Bone marrow (tissue), 2 donors: ENCODE results near the gene TTYH2.
"Not testable (repeated sequence)": the region's sequence is repeated elsewhere in the genome, so short reads cannot be mapped to it uniquely, and the experiment has no call there.

Experiments
- DNase-seq, 2 donors: peaks; one replicate each; lab custom pipeline; 2025; lab: John Stamatoyannopoulos, UW

The TTYH2 gene

GRCh38 chr17:74262601-74263000, 49.2 kb downstream of the TTYH2 start:
- DNase-seq = no peak

DNA sequence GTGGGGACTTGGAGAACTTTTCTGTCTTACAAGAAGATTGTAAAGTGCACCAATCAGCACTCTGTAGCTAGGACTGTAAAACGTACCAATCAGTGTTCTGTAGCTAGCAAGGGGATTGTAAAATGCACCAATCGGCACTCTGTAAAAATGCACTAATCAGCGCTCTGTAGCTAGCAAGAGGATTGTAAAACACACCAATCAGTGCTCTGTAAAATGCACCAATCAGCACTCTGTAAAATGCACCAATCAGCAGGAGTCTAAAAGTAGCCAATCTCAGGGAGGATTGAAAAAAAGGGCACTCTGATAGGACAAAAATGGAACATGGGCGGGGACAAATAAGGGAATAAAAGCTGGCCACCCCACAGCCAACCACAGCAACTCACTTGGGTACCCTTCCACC, 53.7 kb downstream of the TTYH2 start:
- not testable (repeated sequence) for DNase-seq

DNA sequence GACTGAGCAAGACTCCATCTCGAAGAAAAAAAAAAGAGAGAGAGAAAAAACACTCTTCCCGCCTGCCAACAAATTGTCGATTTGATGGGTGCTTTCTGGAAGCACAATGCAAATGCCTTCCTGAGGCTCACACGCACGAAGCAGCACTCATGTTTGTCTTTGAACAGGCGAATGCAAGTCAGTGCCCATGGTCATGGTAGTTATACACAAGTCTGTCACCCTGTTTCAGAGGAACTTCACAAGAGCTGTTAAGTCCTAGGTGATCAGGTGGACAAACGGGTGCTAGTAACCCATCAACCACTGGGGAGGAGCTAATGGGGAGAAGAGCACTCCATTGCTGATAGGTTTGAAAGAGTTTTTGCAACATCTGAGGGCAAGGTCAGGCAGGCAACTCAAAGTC, 54.2 kb downstream of the TTYH2 start:
- DNase-seq = no peak

- DNase-seq = no peak
These were observed 54.7 kb downstream of the TTYH2 start for GRCh38 chr17:74267987-74268499.

DNA sequence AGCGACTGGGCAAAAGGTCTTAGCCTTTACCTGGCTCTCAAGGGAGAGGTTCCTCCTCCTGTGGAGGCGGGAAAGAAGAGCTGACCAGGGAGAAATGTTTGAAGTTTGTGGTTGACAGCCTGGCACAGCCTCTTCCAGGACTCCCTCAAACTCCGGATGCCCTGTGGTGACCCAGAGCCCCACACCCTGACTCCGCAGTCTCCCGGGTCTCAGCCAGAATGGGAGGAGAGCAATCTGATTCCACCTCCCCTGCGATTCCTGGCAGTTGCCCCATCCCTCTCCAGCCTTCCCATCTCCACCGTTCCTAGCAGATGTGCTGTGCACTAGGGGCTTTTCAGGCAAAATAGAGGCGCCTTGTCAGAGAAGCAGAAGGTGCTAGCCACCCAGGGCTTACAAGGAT, 55.2 kb downstream of the TTYH2 start:
- no peak for DNase-seq

DNA sequence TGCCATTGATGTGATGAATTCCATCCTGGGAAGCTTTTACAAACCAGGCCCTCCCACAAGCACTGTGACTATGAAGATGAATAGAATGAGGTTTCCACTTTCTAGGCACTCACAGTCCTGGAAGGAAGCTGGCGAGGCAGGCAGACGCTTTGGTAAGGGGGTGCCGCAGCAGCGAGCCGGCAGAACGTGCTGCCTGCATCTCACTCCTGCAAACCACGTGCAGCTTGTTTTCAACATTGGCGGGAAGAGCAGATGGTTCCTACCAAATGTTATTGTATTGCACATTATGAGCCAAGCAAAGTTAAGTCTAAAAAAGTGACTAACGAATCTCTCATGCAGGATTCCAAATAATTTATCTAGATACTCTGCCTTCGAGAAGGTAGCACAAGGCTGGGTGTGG, 57.0 kb downstream of the TTYH2 start:
- DNase-seq = no peak

DNA sequence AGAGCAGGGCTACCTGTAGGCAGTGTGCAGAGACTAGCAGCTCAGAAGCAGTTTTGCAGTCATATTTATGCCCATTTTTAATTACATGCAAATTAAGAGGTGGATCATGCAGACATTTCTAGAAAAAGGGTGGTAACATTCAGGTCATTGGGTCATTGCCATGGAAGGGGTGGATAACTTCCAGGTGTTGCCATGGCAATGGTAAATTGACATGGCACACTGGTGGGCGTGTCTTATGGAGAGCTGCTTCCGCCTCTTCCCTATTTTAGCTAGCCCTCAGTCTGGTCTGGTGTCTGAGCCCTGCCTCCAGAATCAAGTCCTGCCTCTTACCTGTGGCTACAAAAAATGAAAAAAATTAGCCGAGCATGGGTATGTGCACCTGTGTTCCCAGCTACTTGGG, 57.9 kb downstream of the TTYH2 start:
- DNase-seq = no peak

- no peak for DNase-seq
These were observed 58.7 kb downstream of the TTYH2 start for GRCh38 chr17:74271901-74272561.

- no peak for DNase-seq
These were observed 59.4 kb downstream of the TTYH2 start for GRCh38 chr17:74272731-74273201.

GRCh38 chr17:74274060-74274708, 60.8 kb downstream of the TTYH2 start, which contains the start of gene DNAI2:
Gene DNAI2 (plus strand): TSS chr17:74274234. CDS start chr17:74281818, 7,584 bp downstream.
- no peak for DNase-seq

DNA sequence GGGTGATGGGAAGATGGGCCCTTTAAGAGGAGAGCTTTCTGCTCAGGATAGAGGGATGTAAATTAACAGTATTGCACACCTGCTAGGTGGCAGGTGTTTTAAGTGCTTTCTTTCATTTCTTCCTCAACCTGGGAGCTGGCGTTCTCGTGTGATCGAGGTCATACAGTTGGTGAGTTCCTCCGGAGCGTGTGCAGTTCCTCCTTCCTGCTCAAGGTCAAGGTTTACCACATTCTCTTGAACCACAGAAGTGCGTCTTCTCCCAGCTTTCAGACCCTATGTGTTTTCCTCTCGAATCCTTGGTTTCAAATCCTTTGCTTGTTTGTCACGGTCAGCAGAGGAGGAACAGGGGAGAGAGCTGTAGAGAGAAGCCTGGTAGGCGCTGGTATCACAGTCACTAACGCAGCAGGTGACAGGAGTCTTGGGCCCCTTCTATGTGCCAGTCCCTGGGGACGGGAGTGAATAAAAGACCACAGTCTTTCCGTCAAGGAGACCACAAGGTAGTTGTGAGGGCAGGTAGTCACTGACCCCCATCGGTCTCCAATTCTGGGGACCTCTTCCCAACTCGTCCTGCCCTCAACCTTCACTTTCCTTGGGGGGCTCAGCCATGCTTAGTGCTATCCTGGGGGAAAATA, 61.5 kb downstream of the TTYH2 start:
- no peak for DNase-seq

GRCh38 chr17:74276051-74276476, 62.7 kb downstream of the TTYH2 start:
- no peak for DNase-seq

DNA sequence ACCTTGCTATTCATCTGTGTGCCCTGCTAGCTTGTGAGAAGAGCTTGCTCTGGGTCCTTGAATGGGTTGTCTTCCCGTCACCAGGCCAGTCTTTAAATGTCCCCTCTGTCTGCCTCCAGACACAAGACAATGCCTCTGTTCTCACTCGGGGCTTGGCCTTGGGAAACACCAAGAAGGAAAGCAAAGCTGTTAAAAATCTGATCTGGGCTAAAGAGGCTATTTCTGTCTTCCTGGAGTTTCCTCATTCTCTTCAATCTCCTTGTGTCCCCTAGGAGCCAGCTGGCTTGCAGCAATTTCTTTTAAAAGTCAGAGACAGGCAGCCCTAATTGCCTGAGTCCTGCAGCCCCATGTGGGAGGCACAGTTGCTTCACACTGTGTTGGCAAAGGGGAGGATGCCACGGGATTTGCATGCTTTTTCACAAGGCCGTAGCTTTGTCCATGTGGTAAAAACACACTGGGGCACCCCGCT, 63.2 kb downstream of the TTYH2 start:
- DNase-seq = no peak

- no peak for DNase-seq
These were observed 64.6 kb downstream of the TTYH2 start for GRCh38 chr17:74277935-74278334.

DNA sequence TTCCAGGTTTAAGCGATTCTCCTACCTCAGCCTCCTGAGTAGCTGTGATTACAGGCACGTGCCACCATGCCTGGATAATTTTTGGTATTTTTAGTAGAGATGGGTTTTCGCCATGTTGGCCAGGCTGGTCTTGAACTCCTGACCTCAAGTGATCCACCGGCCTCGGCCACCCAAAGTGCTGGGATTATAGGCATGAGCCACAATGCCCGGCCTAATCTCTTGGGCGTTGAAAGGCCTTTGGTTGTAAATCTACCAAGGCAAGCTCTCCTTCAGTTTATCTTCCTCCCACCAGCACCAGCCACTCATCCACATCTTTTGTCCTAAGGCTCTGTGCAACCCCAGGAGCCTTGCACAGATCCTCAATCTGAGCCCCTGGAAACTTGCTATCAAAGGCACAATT, 66.2 kb downstream of the TTYH2 start:
- DNase-seq = not testable (repeated sequence)

- no peak for DNase-seq
These were observed 66.7 kb downstream of the TTYH2 start for GRCh38 chr17:74280093-74280513.

GRCh38 chr17:74281799-74282198, 68.4 kb downstream of the TTYH2 start:
- DNase-seq = no peak

- DNase-seq = not testable (repeated sequence)
These were observed 68.9 kb downstream of the TTYH2 start for GRCh38 chr17:74282274-74282586.

GRCh38 chr17:74282587-74283370, 69.4 kb downstream of the TTYH2 start:
- DNase-seq = no peak

DNA sequence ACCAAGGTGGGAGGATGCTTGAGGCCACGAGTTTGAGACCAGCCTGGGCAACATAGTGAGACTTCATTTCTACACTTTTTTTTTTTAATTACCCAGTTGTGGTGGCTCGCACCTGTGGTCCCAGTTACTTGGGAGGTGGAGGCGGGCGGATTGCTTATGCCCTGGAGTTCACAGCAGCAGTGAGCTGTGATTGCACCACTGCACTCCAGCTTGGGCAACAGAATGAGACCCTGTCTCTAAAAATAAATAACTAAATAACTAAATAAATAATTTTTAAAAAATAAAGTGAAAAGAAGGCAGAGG, 70.0 kb downstream of the TTYH2 start:
- DNase-seq = no peak

DNA sequence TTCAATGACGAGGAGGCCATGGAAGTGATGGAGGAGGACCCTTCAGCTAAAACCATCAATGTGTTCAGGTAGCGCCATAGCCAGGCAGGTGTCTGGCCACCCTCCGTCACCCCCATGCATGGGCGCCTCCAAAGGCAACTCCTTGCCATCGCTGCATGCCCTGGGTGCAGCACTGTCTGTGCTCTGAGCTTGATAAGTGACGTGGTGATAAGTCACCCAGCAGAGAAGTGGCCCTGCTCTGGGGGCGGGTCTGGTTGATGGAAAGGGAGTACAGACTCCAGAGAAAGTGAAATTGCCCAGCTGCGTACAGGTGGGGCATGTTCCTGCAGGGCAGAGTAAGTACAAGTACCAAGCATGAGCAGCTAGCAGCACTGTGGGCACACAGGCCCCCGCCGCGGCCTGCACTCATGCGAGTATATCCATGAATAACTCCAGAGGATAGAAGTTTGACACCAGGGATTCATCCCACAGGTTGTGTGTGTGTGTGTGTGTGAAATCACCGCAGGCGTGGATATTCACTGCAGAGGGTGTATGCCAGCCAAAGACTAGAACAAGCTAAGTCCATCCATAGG, 73.7 kb downstream of the TTYH2 start:
- DNase-seq = no peak

GRCh38 chr17:74288785-74289184, 75.4 kb downstream of the TTYH2 start:
- DNase-seq = no peak
